IPS-NIHi7 (cell line): ENCODE results near the gene TMCO4.
A peak's percentile ranks its signal among the peaks of the same experiment; 100 is the strongest.

Experiments
- DNase-seq: peaks from one replicate; pipeline ENCODE4 v3.0.0; 2012; ENCODE audit warnings: mixed read lengths; ENCODE audit errors: extremely low spot score

The TMCO4 gene

DNA sequence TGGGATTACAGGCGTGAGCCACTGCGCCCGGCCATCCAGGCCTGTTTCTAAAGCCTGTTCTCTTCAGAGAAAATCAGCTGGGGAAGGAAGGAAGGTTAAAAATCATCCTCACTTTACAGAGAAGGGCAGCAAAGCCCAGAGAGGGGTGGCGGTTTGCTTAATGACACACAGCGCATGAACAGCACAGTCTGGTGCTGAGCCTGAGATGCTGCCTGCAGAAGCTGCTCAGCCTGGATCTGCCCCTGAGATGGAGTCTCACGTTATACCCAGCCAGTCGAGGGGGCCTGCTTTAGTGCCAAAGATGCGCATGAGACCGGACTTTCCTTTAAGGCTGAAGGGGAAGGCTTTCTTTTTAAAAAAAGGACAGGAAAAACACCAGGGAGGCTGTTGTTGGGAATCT is 113.7 kb downstream of the TMCO4 start:
- no peak for DNase-seq

DNA sequence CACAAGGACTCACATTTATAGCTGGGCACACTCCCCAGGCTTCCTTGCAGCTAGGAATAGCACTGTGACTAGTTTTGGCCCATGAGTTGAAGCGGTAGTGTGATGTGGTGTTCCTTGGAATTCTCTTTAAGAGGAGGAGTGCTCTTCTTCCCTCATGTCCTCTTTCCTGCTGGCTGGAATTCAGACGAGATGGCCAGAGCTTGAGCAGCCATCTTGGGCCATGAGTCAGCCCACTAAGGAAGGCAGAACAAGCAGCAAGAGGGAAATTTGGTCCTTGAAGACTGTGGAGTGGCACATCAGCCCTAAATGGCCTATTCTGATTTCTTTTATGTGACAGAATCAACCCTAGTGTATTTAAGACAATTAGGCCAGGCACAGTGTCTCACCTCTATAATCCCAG is 115.0 kb downstream of the TMCO4 start:
- no peak for DNase-seq

DNA sequence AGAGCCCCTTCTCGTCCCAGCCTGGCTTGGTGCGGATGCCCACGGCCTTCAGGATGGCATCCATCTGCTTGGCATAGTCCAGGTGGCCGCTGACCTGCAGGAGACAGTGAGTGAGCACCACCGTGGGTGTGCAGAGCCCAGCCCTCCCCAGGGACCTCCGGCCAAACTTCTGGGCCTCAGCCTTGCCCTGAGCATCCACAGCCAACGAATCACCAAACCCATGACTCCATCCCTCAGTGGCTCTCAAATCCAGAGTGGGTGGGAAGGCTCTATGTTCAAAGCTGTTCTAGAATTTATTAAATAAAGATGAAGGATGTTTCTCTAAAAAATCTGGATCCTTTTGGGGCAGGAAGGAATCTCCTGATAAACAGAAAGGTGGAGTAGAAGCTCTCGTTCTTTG is 116.4 kb downstream of the TMCO4 start:
- no peak for DNase-seq

DNA sequence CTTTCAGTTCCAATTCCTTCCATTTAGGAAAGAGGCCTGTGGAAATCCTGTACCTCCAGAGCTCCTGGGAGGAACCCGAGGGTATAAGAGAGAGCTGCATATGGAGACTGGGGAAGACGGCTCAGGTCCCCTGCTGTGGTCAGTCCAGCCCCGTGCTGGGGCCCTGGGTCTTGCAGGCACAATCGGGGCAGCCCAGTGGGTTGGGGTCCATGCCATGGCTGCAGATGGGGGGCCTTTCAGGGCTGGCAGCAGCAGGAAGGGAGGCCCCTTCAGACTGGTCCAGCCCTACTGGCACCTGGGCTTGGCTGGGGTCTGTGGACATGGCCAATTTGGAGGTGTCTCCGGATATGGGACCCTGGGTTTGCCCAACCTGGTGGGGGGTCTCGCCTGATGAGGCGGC is 116.8 kb downstream of the TMCO4 start:
- no peak for DNase-seq

DNA sequence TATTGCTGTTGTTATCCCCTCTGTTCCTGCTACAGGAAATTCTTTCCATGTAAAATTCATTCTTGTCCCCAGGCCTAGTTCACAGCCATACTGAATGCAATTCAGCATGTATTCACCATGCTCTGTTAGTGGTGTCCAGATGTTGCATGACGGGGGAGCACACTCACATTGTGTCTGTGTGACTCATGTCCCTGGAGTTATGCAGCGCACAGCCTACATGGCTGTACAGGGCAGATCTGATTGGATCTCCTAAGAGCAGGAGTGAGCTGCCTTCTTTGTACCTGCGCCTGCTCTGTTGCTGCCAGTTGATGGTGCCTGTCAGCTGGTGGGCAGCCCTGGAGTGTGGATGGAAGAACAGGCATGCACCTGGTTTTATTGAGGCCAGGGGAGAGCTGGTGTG is 117.5 kb downstream of the TMCO4 start:
- DNase-seq = no peak

DNA sequence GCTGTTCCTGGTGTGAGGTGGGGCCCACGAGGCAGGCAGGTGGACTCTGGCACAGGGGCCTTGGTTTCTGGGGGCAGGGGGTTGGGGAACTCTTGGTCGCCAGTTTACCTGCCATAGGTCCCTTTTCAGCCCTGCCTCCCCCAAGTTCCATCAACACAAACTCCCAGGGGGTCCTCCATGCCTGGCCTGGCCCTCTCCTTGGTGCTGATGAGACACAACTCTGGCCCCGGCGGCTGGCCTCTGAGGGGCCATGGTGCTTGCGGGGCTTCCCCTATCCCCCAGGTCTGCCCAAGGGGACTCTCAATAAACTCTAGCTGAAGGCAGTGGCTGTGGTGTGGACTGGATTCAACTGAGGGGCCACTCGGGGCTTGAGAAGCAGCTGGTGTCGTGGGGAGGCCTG is 119.1 kb downstream of the TMCO4 start:
- peak; percentile 50 for DNase-seq

DNA sequence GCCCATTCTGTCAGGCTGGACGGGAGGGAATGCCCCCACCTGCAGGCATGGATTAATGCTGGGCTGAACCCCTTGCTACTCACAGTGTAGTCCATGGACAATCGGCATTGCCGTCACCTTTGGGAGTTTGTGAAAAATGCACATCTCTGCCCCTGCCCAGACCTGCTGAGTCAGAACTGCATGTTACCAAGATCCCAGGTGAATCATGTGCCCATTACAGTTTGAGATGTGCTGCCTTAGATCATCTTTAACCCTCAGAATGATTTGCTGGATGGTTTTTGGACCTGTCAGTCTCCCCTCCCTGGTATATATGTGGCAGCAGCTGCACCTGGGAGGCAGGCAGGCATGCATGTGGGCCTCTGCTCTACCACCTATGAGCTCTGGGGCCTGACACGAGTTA is 120.0 kb downstream of the TMCO4 start:
- DNase-seq = no peak

DNA sequence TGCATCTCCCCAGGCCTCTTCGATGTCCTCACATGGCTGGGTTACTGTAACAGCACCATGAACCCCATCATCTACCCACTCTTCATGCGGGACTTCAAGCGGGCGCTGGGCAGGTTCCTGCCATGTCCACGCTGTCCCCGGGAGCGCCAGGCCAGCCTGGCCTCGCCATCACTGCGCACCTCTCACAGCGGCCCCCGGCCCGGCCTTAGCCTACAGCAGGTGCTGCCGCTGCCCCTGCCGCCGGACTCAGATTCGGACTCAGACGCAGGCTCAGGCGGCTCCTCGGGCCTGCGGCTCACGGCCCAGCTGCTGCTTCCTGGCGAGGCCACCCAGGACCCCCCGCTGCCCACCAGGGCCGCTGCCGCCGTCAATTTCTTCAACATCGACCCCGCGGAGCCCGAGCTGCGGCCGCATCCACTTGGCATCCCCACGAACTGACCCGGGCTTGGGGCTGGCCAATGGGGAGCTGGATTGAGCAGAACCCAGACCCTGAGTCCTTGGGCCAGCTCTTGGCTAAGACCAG is 120.7 kb downstream of the TMCO4 start:
- DNase-seq = no peak

DNA sequence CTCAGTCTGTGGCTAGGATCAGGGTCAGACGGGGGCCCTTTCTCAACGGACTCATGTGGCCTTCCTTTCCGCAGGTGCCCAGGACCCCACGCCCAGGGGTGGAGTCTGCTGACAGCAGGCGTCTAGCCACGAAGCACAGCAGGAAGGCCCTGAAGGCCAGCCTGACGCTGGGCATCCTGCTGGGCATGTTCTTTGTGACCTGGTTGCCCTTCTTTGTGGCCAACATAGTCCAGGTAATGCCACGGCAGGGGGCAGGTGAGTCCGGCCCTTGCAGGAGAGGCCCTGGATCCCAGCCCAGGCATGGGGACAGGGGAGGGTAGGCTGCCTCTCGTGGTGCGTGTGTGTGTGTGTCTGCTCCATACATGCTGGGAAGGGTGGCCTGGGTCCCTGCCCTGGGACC is 121.2 kb downstream of the TMCO4 start:
- no peak for DNase-seq

DNA sequence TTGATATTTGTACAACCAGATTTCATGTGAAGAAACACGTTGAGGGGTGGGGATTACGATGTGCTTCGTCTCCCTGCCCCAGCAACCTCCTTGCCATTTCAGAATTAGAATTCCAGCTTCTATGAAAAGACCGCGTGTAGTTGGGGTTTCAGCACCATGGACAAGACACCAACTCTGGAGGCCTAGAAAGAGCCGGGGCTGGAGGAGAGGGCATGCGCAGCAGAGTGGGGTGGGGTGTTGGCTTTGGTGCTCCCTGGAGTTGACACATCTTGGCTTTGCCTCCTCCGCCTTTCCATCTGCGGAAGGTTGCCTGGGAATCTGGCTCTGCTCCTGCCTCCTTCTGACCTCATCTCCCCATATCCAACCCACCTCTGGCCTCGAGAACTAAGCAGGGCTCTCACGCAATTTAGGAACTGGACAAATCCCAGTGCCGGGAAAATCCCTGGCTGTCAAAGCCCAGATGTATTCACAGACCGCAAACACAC is 123.2 kb downstream of the TMCO4 start:
- peak; percentile 98 for DNase-seq

DNA sequence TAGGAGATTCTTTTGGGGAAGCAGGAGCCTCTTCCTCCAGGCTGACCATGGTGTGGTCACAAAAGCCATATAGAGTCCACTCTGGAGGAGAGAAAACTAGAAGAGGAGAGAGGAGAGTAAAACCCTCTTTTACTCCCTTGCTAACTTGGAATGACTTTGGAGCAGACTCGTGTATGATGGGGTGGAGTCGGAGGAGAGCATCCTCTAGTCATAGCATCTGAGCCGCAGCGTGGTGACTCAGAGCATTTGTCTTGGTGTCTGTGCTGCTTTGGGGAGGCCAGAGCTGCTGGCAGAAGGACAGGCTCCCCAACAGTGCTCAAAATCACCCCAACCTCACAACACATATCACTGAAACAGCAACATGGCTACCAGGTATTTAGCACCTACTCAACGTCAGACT is 123.9 kb downstream of the TMCO4 start:
- DNase-seq = no peak

DNA sequence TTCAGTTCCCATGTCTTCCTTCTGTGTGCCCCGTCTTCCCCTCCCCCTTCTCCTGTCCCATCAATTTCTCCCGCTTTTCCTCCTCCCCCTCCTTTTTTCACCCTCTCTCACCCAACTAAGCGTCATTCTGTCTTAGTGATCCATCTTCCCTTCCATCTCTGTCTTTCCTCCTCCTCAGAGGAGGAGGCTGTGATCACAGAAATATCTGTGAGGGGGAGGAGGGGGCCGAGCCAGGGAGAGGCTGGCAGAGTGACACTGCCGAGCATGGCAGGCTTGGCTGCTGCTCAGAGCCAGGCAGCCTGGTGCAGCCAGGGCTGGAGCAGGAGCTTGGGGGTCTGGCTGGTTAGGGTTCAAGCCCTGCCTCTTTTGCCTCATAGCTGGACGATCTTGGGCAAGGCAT is 127.5 kb downstream of the TMCO4 start:
- DNase-seq = no peak

DNA sequence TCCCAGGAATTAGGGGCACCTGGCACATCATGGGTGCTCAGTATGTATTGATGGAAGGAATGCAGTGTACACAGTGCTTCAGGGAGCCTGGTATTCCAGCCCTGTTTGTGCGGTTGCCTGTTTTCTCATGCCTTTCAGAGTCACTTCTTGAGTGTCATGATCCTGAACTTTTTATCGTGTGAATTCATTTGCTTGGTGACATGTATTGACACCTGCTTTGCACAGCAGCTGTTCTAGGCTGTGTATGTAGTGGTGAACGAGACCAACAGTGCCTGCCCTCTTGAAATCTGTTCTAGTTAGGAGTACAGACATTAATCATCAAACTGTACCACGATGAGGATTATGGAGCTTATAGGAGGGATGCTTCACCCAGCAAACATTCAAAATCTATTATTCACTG is 128.9 kb downstream of the TMCO4 start:
- DNase-seq = no peak

DNA sequence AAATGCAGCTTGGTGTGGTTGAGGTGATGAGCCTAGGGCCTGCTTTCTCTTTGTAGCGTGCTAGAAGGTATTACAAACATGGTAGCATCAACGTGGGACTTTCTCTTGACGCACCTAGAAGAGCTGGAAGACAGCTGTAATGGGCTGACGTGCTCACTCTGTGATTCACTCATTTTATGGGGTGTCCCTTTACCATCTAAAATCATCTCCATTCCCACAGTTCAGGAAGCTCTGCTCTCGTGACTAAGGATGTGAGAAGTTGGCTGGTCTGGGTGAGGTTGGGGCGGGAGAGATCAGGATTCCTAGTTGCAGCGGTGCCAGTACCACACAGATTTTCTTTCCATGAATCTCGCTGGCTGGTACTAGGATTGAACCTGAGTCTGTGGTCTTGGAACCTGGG is 130.8 kb downstream of the TMCO4 start:
- DNase-seq = no peak

DNA sequence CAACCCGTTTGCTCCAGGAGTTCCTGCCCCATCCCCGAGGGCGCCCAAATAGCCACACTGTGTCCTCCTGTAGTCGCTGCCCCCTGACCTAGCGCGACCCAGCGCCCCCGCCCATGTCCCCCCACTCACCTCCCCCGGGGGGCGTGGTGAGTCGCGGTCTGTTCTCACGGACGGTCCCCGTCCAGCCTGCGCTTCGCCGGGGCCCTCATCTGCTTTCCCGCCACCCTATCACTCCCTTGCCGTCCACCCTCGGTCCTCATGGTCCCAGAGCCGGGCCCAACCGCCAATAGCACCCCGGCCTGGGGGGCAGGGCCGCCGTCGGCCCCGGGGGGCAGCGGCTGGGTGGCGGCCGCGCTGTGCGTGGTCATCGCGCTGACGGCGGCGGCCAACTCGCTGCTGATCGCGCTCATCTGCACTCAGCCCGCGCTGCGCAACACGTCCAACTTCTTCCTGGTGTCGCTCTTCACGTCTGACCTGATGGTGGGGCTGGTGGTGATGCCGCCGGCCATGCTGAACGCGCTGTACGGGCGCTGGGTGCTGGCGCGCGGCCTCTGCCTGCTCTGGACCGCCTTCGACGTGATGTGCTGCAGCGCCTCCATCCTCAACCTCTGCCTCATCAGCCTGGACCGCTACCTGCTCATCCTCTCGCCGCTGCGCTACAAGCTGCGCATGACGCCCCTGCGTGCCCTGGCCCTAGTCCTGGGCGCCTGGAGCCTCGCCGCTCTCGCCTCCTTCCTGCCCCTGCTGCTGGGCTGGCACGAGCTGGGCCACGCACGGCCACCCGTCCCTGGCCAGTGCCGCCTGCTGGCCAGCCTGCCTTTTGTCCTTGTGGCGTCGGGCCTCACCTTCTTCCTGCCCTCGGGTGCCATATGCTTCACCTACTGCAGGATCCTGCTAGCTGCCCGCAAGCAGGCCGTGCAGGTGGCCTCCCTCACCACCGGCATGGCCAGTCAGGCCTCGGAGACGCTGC is 133.9 kb downstream of the TMCO4 start:
- no peak for DNase-seq

DNA sequence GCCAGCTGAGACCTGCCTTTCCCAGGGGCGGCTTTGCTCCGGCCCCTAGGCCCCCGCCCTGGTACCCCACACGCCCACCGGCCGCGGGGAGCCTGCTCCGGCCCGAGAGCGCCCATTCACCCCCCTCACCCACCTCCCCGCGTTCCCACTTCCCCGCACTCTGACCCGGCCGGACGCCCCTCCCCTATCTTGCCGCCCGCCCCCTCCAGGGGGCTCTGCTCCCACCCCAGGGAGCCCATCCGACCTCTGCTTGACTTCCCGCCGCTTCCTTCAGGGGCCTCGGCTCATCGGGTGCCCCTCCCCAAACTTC is 134.6 kb downstream of the TMCO4 start:
- DNase-seq = no peak

DNA sequence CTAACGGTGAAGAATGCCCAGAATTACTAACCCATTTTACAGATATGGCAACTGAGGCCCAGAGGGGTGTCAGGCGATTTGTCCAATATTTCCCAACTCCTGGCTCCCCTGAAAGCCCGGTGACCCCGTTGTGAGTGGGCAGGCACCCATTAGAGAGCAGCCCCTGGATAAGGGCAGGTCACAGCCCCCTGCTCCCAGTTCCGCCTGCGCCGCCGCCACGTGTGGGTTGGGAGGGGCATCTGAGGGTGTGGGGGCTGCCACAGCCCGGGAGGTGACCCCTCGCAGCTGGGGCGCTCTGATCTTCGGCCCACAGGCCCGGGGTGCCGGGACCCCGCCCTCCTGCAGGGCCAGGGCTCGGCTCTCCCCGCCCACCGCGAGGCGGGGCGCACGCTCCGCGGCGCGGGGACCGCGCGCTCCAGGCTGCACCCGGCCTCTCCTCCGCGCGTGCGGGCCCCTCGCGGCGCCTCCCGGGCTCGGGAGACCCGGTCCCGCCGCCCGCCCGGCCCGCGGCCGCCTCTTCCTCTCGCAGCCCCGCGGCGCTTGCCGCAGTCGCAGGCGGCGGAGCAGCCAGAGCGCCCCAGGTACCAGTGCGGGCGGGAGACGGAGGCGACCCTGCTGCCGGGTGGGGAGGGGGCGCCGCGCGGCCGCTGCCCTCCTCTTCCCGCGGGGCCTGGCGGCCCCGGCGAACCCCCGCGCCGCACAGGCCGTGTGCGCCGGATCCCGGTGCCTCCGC is 135.1 kb downstream of the TMCO4 start, which contains the start of gene HTR6:
Gene HTR6 (plus strand): TSS at position 423 of the 733 bp plus-strand sequence. CDS start 879 bp downstream, outside the sequence.
- no peak for DNase-seq

DNA sequence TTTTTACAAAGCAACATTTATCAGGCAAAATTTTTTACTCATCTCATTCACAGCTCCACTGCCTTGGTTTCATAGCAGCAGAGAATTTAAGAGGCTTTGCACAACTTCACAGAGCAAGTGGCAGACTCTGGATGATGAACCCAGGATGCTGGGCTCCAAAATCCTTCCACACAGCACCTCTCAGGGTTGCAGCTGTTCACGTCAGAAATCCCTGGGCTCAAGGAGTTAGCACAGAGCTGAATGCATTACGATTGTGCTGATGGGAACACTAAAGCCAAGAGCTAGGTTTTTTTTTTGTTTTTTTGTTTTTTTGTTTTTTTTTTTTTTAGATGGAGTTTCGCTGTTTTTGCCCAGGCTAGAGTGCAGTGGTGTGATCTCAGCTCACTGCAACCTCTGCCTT is 137.4 kb downstream of the TMCO4 start:
- DNase-seq = no peak

DNA sequence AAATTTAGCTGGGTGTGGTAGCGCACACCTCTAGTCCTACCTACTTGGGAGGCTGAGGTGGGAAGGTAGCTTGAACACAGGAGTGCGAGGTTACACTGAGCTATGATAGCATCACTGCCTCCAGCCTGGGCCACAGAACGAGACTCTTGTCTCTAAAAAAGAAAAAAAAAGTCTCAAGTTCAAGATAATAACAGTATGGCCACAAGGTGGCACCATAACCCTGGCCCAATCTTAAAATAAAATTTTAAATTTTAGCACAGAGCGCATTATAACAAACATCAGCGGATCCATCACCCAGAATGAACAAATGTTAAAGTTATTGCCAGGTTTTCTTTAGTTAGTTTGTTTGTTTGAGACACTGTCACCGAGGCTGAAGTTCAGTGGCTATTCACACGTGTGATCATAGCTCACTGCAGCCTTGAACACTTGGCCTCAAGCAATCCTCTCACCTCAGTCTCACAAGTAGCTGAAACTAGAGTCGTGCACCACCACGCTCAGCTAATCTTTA is 137.9 kb downstream of the TMCO4 start:
- DNase-seq = no peak

DNA sequence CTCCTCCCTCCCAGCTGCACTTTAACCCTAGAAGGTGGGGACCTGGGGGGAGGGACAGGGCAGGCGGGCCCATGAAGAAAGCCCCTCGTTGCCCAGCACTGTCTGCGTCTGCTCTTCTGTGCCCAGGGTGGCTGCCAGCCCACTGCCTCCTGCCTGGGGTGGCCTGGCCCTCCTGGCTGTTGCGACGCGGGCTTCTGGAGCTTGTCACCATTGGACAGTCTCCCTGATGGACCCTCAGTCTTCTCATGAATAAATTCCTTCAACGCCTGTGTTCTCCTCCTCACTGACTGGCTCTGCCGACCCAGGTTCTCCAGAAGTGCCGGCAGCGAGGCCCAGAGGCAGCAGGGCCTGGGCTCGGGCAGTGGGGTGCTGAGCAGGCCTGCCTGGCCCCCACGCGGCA is 141.5 kb downstream of the TMCO4 start:
- DNase-seq = no peak

DNA sequence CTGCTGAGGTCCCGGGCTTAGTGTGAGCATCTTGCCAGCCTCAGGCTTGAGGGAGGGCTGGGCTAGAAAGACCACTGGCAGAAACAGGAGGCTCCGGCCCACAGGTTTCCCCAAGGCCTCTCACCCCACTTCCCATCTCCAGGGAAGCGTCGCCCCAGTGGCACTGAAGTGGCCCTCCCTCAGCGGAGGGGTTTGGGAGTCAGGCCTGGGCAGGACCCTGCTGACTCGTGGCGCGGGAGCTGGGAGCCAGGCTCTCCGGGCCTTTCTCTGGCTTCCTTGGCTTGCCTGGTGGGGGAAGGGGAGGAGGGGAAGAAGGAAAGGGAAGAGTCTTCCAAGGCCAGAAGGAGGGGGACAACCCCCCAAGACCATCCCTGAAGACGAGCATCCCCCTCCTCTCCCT is 142.2 kb downstream of the TMCO4 start:
- no peak for DNase-seq

DNA sequence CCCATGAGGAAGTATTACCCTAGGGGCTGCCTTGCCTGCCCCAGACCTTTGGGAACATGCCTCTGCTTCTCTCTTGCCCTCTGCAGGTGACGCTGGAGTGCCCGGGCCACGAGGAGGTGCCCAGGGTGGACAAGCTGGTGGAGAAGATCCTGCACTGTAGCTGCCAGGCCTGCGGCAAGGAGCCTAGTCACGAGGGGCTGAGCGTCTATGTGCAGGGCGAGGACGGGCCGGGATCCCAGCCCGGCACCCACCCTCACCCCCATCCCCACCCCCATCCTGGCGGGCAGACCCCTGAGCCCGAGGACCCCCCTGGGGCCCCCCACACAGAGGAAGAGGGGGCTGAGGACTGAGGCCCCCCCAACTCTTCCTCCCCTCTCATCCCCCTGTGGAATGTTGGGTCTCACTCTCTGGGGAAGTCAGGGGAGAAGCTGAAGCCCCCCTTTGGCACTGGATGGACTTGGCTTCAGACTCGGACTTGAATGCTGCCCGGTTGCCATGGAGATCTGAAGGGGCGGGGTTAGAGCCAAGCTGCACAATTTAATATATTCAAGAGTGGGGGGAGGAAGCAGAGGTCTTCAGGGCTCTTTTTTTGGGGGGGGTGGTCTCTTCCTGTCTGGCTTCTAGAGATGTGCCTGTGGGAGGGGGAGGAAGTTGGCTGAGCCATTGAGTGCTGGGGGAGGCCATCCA is 142.8 kb downstream of the TMCO4 start:
- DNase-seq = no peak
